Cardiac muscle cell (in vitro differentiated cells and primary cell): ENCODE results near the gene ABL1. TPM values are rescaled to one million over a fixed set of nuclear protein-coding genes. Genes with fewer than 3 reads are reported as not detected.

Source experiments
- DNase-seq, 2 donors: peaks; one replicate each; pipeline versions ENCODE4 v3.0.0 to v3.0.0-alpha.2; 2010 to 2017; ENCODE audit warnings: low read depth in 1 of 2, low spot score in 1 of 2
- H3K27ac ChIP-seq: fragments of 200-600 bp; sonication (generic); 2 replicates; pipeline ENCODE4 v1.5.1; 2016
- H3K27me3 ChIP-seq: fragments of 200-600 bp; sonication (generic); 2 replicates; pipeline ENCODE4 v1.6.0; 2016; ENCODE audit warnings: control low read depth
- H3K36me3 ChIP-seq: fragments of 200-600 bp; sonication (generic); 2 replicates; pipeline ENCODE4 v1.5.1; 2016; ENCODE audit warnings: control low read depth
- H3K4me1 ChIP-seq: fragments of 200-600 bp; sonication (generic); 2 replicates; pipeline ENCODE4 v1.8.1; 2017; ENCODE audit warnings: low read depth, mild to moderate bottlenecking, mixed run types
- H3K4me3 ChIP-seq: fragments of 200-600 bp; sonication (generic); 2 replicates; pipeline ENCODE4 v1.5.1; 2016; ENCODE audit warnings: mild to moderate bottlenecking
- H3K9me3 ChIP-seq: fragments of 200-600 bp; sonication (generic); 2 replicates; pipeline ENCODE4 v1.5.1; 2017; ENCODE audit warnings: low read depth, mild to moderate bottlenecking, control low read depth
- CTCF ChIP-seq: IDR thresholded peaks from 2 replicates; pipeline ENCODE4 v1.5.1; 2012; ENCODE audit warnings: low read depth, mild to moderate bottlenecking, low read length
- polyA plus RNA-seq: library from polyadenylated mRNA; unstranded; fragments of >200 nt; fragmentation: Nextera tagmentation; extraction: Ambion mirVana; gene quantifications from 2 replicates; pipeline ENCODE4 v1.2.1, GENCODE V29; 2016
- total RNA-seq: library from RNA; depleted of rRNA; stranded (reverse); fragments of >200 nt; gene quantifications from 2 replicates; pipeline ENCODE4 v1.2.3, GENCODE V29; 2016

ABL1 gene
- total and polyA plus RNA-seq, 2 experiments from 2014 or later = 41.8 to 97.1 TPM

GRCh38 chr9:130921989-130922892 lies 87.2 kb downstream of the ABL1 start:
- Histone ChIP-seq H3K9me3 (no peaks in the 10 kb centered on the region), H3K36me3 (no peaks in the 10 kb centered on the region), H3K4me1 (no peaks in the 10 kb centered on the region), H3K4me3 (no peak overlapping the region), H3K27ac (no peak overlapping the region), H3K27me3 (no peaks in the 10 kb centered on the region)
- no peak for DNase-seq
- no peak for TF ChIP-seq CTCF

- no peaks in the 10 kb centered on the region for H3K9me3 ChIP-seq
- H3K27ac ChIP-seq = no peak overlapping the region
- no peak for TF ChIP-seq CTCF
- H3K36me3 ChIP-seq = no peaks in the 10 kb centered on the region
- DNase-seq = no peak
- no peaks in the 10 kb centered on the region for H3K4me1 ChIP-seq
- no peaks in the 10 kb centered on the region for H3K27me3 ChIP-seq
- no peak overlapping the region for H3K4me3 ChIP-seq
These were observed 88.0 kb downstream of the ABL1 start for GRCh38 chr9:130922893-130923610.

- H3K4me1 ChIP-seq = no peaks in the 10 kb centered on the region
- H3K4me3 ChIP-seq = no peak overlapping the region
- no peak for TF ChIP-seq CTCF
- H3K36me3 ChIP-seq = no peaks in the 10 kb centered on the region
- H3K27ac ChIP-seq = no peak overlapping the region
- H3K9me3 ChIP-seq = no peaks in the 10 kb centered on the region
- no peaks in the 10 kb centered on the region for H3K27me3 ChIP-seq
- DNase-seq = no peak
These were observed 88.8 kb downstream of the ABL1 start for GRCh38 chr9:130923611-130924447.

- Histone ChIP-seq H3K27me3 (no peaks in the 10 kb centered on the region), H3K4me3 (no peak overlapping the region), H3K9me3 (no peaks in the 10 kb centered on the region), H3K27ac (no peak overlapping the region), H3K36me3 (no peaks in the 10 kb centered on the region), H3K4me1 (no peaks in the 10 kb centered on the region)
- DNase-seq = no peak
- no peak for TF ChIP-seq CTCF
These were observed 89.4 kb downstream of the ABL1 start for GRCh38 chr9:130924448-130924788.

GRCh38 chr9:130925050-130925678 lies 90.1 kb downstream of the ABL1 start:
- Histone ChIP-seq H3K36me3 (no peaks in the 10 kb centered on the region), H3K27ac (no peak overlapping the region), H3K27me3 (no peaks in the 10 kb centered on the region), H3K4me3 (no peak overlapping the region), H3K4me1 (no peaks in the 10 kb centered on the region), H3K9me3 (no peaks in the 10 kb centered on the region)
- no peak for TF ChIP-seq CTCF
- DNase-seq = no peak
